H1 (cell line): Measurements from ENCODE around the gene CCDC15. TPM values are rescaled to one million over a fixed set of nuclear protein-coding genes. Genes with fewer than 3 reads are reported as not detected.

Experiments
- ASH2L ChIP-seq: fragments of 200-600, 300-600 bp; sonication (generic); IDR thresholded peaks from one replicate; pipeline ENCODE4 v1.7.1; 2017; ENCODE audit warnings: low read length
- BACH1 ChIP-seq: IDR thresholded peaks from 2 replicates; pipeline ENCODE4 v1.6.1; 2012; ENCODE audit warnings: low read length, improper control_type of control experiment
- CBX5 ChIP-seq: fragments of 300-800, 300-1000 bp; sonication (generic); IDR thresholded peaks from 2 replicates; pipeline ENCODE4 v1.7.1; 2016; ENCODE audit warnings: antibody characterized with exemption, low read length, low read depth
- CEBPB ChIP-seq: IDR thresholded peaks from 2 replicates; pipeline ENCODE4 v1.6.1; 2012; ENCODE audit warnings: low read depth, low read length
- CHD2 ChIP-seq: IDR thresholded peaks from 2 replicates; pipeline ENCODE4 v1.6.1; 2012; ENCODE audit warnings: low read length, improper control_type of control experiment
- EGR1 ChIP-seq: IDR thresholded peaks from 2 replicates; pipeline ENCODE4 v1.6.1; 2011; ENCODE audit warnings: low read depth, low read length, borderline replicate concordance
- EZH2 ChIP-seq: fragments of 200-600 bp; sonication (generic); IDR thresholded peaks from 2 replicates; pipeline ENCODE4 v1.7.1; 2012; ENCODE audit warnings: low read depth, mild to moderate bottlenecking, moderate library complexity, low read length, inconsistent platforms; ENCODE audit not compliant: severe bottlenecking
- GABPA ChIP-seq: IDR thresholded peaks from 2 replicates; pipeline ENCODE4 v1.6.1; 2011; ENCODE audit warnings: mild to moderate bottlenecking, low read length, moderate library complexity, borderline replicate concordance; ENCODE audit not compliant: insufficient read depth
- RAD21 ChIP-seq, 2 experiments: IDR thresholded peaks in 1 of 2; conservative IDR thresholded peaks in 1 of 2; 2 replicates each; pipeline ENCODE4 v1.6.1; 2011; ENCODE audit warnings: low read depth in 2 of 2, low read length in 2 of 2, improper control_type of control experiment in 1 of 2, inconsistent platforms in 1 of 2, mild to moderate bottlenecking in 1 of 2, moderate library complexity in 1 of 2
- SUZ12 ChIP-seq: fragments of 200-600 bp; sonication (generic); IDR thresholded peaks from 2 replicates; pipeline ENCODE4 v1.6.1; 2012; ENCODE audit warnings: mild to moderate bottlenecking, inconsistent platforms, low read length, moderate library complexity, mixed read lengths
- TEAD4 ChIP-seq: IDR thresholded peaks from 2 replicates; pipeline ENCODE4 v1.6.1; 2012; ENCODE audit warnings: low read depth, low read length, inconsistent platforms, mixed read lengths
- polyA plus RNA-seq, 7 experiments: library from polyadenylated mRNA; depleted of rRNA in 3 of 7; stranded (reverse) in 5 of 7; unstranded in 2 of 7; fragments of >200 nt in 5 of 7; fragments of 200-250 nt in 2 of 7; gene quantifications; 1 replicate in 5 of 7; 2 replicates in 1 of 7; 4 replicates in 1 of 7; pipeline versions ENCODE4 v1.2.1 to v1.2.3, GENCODE V29; 2011 to 2013; ENCODE audit warnings: missing spikeins in 2 of 7, mixed read lengths in 2 of 7
- total RNA-seq: library from RNA; stranded (reverse); fragmentation: NEBNext Ultra II Directional; extraction: Animal tissue kit (Norgen Biotek cat#: 25700); gene quantifications from 2 replicates; pipeline ENCODE4 v1.2.1, GENCODE V29; 2021
- TF ChIP-seq, protein P1 (sequence below): fragments of 300-600 bp; sonication (generic); IDR thresholded peaks from 2 replicates; pipeline ENCODE4 v1.7.1; 2012; ENCODE audit warnings: low read length, moderate library complexity, mild to moderate bottlenecking, inconsistent platforms; ENCODE audit not compliant: insufficient replicate concordance

Gene CCDC15
- total and polyA plus RNA-seq, 2 of the 8 experiments (the other 6 are each of a cell fraction or from before 2014, with no cell fraction given): 1.5 to 3.1 TPM

DNA sequence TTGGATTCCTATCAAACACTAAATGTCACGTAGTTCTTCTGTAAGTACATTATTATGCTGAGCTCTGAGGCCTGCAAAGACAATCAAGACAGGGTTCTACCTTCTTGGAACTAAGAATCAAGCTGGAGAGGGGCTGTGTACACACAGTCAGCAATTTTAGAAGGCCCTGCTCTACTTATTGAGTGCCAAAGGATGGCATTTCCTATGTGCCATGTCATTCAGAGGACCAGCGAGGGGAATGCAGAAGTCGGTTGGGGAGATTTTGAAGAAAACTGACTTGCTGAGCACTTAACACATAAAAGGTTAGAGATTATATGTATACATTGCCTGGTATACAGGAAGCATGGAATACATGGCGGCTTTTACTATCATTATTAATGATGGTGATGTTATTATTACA is 114.4 kb downstream of the CCDC15 start (continued):
- TF ChIP-seq, protein P1, sequence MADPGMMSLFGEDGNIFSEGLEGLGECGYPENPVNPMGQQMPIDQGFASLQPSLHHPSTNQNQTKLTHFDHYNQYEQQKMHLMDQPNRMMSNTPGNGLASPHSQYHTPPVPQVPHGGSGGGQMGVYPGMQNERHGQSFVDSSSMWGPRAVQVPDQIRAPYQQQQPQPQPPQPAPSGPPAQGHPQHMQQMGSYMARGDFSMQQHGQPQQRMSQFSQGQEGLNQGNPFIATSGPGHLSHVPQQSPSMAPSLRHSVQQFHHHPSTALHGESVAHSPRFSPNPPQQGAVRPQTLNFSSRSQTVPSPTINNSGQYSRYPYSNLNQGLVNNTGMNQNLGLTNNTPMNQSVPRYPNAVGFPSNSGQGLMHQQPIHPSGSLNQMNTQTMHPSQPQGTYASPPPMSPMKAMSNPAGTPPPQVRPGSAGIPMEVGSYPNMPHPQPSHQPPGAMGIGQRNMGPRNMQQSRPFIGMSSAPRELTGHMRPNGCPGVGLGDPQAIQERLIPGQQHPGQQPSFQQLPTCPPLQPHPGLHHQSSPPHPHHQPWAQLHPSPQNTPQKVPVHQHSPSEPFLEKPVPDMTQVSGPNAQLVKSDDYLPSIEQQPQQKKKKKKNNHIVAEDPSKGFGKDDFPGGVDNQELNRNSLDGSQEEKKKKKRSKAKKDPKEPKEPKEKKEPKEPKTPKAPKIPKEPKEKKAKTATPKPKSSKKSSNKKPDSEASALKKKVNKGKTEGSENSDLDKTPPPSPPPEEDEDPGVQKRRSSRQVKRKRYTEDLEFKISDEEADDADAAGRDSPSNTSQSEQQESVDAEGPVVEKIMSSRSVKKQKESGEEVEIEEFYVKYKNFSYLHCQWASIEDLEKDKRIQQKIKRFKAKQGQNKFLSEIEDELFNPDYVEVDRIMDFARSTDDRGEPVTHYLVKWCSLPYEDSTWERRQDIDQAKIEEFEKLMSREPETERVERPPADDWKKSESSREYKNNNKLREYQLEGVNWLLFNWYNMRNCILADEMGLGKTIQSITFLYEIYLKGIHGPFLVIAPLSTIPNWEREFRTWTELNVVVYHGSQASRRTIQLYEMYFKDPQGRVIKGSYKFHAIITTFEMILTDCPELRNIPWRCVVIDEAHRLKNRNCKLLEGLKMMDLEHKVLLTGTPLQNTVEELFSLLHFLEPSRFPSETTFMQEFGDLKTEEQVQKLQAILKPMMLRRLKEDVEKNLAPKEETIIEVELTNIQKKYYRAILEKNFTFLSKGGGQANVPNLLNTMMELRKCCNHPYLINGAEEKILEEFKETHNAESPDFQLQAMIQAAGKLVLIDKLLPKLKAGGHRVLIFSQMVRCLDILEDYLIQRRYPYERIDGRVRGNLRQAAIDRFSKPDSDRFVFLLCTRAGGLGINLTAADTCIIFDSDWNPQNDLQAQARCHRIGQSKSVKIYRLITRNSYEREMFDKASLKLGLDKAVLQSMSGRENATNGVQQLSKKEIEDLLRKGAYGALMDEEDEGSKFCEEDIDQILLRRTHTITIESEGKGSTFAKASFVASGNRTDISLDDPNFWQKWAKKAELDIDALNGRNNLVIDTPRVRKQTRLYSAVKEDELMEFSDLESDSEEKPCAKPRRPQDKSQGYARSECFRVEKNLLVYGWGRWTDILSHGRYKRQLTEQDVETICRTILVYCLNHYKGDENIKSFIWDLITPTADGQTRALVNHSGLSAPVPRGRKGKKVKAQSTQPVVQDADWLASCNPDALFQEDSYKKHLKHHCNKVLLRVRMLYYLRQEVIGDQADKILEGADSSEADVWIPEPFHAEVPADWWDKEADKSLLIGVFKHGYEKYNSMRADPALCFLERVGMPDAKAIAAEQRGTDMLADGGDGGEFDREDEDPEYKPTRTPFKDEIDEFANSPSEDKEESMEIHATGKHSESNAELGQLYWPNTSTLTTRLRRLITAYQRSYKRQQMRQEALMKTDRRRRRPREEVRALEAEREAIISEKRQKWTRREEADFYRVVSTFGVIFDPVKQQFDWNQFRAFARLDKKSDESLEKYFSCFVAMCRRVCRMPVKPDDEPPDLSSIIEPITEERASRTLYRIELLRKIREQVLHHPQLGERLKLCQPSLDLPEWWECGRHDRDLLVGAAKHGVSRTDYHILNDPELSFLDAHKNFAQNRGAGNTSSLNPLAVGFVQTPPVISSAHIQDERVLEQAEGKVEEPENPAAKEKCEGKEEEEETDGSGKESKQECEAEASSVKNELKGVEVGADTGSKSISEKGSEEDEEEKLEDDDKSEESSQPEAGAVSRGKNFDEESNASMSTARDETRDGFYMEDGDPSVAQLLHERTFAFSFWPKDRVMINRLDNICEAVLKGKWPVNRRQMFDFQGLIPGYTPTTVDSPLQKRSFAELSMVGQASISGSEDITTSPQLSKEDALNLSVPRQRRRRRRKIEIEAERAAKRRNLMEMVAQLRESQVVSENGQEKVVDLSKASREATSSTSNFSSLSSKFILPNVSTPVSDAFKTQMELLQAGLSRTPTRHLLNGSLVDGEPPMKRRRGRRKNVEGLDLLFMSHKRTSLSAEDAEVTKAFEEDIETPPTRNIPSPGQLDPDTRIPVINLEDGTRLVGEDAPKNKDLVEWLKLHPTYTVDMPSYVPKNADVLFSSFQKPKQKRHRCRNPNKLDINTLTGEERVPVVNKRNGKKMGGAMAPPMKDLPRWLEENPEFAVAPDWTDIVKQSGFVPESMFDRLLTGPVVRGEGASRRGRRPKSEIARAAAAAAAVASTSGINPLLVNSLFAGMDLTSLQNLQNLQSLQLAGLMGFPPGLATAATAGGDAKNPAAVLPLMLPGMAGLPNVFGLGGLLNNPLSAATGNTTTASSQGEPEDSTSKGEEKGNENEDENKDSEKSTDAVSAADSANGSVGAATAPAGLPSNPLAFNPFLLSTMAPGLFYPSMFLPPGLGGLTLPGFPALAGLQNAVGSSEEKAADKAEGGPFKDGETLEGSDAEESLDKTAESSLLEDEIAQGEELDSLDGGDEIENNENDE: no peak
- no peak for TF ChIP-seq CEBPB
- no peak for TF ChIP-seq SUZ12
- TF ChIP-seq EZH2: no peak
- TF ChIP-seq RAD21 (IDR thresholded peaks at IDR 0.05 in 1 of 2, conservative IDR thresholded peaks at IDR 0.05 in 1 of 2; ENCODE audit: low read depth in 2 of 2, low read length in 2 of 2): no peak
- no peak for TF ChIP-seq CHD2
- TF ChIP-seq BACH1: no peak
- TF ChIP-seq CBX5: no peak
- TF ChIP-seq GABPA: no peak
- TF ChIP-seq ASH2L: no peak
- no peak for TF ChIP-seq TEAD4
- TF ChIP-seq EGR1: no peak
